GM19438 (cell line): ENCODE results near the gene PNPLA5.
"Not testable (repeated sequence)": the region's sequence is repeated elsewhere in the genome, so short reads cannot be mapped to it uniquely, and the experiment has no call there.

Experiments
- ATAC-seq: cut with Tn5 transposase; IDR thresholded peaks from one replicate; pipeline ENCODE4 v1.9.1; 2021; ENCODE audit warnings: low read depth; ENCODE audit not compliant: unreplicated experiment

The PNPLA5 gene

DNA sequence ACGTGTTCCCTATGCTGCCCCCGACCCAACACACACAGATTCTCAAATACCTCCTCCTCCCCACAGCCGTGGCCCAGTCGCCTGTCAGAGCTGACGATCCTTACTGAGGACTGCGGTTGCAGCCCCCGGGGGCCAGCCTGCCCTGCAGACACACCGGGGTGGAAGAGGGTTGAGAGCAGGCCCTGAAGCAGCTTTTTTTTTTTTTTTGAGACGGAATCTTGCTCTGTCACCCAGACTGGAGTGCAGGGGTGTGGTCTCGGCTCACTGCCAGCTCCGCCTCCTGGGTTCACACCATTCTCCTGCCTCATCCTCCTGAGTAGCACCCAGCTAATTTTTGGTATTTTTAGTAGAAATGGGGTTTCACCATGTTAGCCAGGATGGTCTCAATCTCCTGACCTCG is 11.2 kb upstream of the PNPLA5 start:
- not testable (repeated sequence) for ATAC-seq

DNA sequence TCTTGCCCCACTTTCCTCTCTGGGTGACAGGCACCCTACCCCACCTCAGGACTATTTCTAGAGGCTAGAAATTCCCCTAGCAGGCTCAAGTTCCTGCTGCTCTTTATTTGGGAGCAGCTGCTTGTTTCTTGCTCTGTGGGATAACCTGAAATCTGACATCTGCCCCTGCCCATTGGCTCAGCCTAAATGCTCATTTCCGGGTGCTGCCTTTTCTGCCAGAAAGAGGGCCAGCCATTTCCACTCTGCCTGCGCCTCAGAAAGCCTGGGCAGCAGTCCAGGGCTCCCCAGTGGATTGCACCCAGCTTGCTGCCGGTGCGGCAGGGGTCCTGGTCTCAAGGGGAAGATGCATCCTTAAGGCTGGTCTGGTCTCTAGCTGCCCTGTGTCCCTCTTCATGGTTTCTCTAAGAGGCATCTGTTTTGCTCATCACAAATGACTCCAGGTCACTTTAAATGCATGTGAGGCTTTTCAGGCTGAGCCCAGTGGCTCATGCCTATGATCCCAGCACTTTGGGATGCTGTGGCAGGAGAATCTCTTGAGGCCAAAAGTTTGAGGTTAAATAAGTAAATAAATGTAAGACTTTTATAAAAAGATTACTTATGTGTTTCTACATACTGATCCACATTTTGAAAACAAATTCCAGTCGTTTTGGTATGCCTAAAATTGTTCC is 10.3 kb upstream of the PNPLA5 start:
- no peak for ATAC-seq

DNA sequence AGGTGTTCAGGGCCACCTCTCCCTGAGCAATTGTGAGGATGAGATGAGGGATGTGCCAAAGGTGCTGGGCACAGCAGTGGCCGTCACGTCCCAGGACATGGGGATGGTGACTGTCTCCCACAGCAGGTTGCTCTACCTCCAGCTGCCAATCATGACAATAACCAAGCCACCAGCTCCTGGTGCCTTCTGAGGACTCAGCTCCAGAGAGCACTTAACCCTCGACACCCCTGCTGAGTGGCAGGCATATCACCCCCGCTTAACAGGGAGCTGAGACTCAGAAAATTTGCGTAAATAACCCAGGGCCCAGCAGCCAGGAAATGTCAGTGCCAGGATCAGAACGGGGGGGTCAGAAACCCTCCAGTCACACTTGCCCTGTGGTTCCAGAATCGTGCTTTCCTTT is 8.4 kb upstream of the PNPLA5 start:
- no peak for ATAC-seq

DNA sequence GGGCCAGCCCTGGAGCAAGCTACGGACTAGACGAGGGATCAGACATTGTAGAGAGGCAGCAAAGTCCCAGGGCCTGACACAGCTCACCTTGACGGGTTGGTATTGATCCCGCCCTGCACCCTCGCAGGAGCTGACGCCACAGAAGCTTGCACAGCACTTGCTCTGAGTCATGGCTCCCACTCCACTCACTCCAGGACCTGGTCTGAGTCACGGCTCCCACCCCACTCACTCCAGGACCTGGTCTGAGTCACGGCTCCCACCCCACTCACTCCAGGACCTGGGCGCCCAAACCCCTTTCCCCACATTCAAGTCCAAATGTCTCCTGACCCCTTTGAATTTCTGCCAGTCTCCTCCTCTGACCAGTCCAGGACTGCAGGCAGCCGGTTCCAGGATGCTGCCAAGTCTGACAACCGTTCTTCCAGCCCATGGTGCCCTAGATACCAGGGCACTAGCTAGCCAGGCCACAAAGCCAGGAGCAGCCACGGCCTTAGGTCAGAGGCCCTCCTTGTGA is 6.0 kb upstream of the PNPLA5 start:
- no peak for ATAC-seq

DNA sequence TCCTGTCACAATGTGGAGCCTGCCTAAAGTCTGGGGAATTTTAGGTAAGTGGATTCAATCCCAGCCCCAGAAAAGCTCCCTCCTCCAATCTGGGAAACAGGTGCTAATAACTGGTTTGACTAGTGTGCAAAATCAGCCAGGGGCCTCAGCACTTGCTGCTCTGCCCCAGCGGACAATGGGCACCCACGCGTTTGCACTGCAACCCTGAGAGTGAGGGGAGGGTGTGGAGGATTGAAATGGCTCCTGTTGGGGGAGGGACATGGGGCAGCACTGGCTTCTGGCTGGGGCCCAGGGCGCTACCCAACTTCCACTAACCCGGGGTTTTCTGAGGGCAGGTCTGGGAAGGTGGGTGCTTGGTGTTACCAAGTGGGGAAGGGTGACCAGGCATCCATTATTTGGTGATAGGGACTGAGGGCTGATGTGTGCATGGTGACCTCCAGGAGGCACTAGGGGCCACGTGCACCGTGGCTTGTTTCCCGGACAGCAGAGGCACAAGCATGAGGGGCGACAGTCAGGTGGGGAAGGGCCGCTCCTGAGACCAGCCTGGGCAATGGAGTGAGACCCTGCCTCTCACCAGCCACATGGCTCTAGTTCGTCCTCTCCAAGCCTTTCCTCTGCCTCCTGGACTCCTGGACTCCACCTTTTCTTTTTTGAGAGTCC is 4.3 kb upstream of the PNPLA5 start:
- ATAC-seq = no peak

DNA sequence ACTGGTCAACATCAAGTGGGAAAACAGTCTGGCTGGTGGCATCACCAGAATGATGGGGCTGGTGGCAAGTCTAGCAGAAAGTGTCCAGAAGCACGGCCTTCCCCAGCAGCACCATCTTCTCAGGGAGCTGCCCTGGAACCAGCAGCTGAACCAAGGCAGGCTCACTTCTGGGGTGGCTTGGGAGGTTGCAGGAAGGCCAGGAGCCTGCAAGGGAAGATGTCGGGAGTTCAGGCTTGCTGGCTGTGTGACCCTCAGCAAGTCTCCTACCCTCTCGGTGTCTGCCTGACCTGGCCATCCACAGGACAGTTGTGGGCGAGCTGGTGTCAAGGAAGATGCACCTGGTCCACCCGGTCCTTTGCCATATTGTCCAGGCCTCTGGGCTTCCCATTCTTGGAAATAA is 2.3 kb upstream of the PNPLA5 start:
- no peak for ATAC-seq

DNA sequence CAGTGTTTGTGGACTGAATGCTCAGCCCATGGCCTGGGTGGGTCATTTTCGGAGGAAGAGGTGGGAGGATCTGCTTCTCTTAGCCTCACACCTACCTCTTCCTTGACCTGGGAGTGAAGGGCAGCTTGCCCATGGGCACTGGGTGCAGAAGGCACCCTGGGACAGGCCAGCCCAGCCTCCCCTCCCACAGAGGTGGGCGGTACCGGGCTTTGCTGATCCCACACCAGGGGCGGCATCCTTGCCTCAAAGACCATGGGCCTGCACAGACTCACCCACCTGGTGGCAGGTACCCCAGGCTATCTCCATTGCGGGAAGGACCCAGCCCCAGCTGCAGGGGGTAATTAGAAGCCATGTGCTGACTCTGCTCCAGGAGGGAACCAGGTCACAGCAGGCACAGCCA is 1.5 kb upstream of the PNPLA5 start:
- ATAC-seq = no peak

DNA sequence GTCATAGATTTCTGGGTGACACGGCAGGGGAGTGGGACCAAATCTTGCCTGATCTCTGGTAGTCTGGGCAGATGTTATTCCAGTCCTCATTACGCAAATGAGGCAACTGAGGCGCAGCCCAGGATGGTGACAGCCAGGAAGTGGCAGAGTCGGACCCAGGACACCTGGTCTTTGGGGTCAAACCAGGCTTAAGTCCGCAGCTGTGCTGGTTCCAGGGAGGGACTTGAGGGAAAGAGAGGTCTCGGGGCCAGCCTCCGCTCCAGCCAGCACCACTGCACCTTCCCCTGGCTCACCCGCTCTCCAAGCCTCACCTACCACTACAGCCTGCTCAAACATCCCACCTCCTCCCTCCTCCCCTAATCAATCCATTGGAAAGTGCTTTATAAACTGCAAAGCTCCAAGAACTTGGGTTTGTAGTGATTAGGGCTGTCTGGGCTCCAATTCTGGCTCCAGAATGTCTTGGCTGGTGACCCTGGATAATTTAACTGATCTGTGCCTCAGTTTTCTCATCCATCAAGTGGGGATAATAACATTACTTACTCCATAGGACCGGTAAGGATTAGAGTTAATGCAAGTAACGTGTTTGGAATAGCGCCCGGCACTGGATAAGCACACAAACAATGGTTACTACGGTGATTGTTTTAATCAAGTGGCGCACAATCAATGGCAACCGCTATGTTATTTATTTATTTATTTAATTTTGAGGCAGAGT is 526 bp upstream of the PNPLA5 start:
- no peak for ATAC-seq

DNA sequence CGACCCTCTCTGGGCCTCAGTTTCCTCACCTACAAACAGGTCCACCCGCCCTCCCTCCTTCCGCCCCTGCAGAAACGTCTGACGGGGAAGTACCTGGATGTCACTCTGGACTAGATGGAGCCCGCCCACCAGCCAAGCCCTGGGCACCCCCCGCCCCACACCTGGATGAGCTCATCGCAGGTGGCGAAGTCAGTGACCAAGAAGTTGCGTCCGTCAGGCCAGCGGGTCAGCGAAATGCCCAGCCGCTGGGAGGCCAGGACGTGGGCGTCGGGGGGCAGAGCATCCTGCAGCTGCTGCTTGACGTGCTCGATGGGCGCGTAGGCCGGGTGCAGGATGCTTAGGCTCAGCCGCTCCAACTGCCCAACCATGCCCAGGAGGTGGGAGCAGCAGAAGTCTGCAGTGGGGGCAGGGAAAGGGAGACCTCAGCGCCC is 897 bp downstream of the PNPLA5 start:
- no peak for ATAC-seq

DNA sequence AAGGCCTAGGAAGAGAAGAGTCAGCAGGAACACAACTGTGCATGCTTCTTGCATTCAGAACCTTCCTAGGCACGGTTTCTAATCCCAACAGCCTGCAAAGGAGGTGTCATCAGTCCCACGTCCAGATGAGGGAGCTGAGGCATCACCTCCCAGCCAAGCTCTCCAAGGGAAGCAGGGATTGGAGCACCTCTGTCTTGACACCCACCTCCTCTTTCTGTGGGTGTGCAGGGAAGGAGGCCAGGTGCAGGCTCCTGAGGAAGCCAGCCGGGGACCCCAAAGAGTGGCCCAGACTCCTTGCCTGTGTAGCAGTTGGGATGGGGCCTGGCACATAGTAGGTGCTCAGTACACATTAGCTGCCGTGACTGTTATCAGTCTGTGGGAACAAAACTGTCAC is 2.0 kb downstream of the PNPLA5 start:
- ATAC-seq = no peak

DNA sequence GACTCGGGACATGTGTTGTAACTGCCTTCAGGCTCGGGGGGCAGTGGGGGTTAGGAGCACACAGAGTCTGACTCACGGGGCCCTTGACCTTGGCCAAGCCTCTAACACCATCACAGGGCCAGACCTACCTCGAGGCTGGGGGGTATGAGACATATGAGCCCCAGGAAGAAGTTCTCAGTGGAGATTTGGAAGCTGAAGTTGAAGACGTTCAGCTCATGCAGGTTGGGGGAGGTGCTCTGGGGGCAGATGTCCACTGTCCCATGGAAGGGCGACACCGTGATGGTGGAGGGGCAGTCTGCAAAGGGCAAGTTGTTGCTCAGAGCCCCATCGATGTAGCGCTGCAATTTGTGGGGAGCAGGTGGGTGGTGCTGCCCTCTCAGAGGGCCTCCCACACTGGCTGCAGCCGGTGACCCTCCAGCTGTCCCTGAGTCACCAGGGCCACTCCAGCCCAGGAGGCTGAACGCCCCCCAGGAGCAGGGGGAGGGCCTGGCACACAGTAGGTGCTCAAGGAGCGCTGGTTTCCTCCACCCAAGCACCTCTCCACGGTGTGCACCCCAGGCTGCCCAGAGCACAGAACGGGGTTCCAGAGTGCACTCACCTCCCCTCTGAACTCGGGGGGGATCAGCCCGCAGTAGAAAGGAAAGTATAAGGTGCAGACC is 2.5 kb downstream of the PNPLA5 start:
- no peak for ATAC-seq

DNA sequence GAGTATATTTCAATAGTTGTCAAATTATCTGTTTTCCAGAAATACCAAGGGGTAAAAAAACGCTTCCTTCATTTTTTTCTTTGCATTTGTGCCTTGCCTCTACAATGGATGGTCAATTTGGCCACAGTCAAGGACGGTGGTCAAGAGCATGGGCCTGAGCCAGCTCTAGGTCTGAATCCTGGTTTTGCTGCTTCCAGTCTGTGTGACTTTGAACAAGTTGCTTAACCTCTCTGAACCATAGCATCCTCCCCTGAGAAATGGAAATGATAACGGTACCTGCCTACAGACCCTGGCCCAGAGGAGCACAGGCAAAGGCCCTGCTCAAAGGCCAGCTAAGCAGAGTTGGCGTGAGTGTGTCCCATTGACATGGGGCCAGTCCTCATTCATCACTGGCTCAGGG is 3.1 kb downstream of the PNPLA5 start:
- no peak for ATAC-seq

DNA sequence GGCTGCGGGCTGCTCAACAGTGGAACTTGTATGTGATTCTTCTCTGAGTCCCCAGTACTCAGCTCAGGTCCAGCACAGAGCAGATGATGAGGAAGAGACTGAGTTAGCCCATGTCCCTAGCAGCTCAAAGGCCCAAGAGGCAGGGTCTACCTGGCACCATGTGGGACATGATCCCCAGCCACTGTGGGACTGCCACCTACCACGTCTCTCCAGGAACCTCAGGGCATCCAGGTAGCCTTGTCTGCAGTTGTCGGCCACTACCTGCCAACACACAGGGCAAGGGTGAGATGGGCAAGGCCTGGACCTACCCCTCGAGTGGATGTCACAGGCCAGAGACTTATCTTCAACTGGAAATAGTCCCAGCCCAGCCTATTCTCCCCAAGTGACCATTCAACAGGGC is 4.4 kb downstream of the PNPLA5 start:
- ATAC-seq = no peak

DNA sequence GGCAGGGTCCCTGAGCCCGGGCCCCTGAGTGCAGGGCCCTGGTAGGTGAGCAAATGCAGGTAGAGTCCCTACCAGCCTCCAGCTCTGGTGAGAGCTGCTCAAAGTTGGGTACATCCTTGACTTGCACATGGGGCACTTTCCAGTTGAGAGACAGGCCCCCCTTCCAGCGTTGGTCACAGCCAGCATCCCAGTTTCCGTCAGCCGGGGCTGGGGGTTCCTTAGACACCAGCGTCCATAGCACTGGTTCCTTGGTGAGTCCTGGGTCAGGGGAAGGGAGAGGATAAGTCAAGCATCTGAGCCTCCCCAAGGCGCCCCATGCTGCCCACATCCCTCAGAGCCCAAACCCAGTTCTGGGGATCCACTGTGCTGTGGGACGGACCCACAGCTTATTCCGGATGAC is 5.6 kb downstream of the PNPLA5 start:
- no peak for ATAC-seq

DNA sequence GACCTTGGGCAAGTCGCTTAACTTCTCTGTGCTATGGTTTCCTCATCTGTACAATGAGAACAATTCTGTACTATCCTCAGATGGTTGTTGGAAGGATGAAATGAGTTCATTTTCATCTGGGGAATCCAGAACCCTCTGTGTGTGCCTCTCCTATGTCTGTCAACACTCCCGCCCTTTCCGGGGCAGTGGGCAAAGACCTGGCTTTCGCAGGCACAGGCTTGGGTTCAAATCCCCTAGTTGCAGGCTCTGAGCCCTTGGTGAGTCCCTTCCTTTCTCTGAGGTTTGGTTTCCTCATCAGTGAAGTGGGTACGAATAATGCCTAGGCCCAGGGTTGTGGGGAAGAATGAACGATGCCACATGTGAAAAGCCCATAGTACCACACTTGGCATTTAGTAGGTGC is 6.0 kb downstream of the PNPLA5 start:
- no peak for ATAC-seq

DNA sequence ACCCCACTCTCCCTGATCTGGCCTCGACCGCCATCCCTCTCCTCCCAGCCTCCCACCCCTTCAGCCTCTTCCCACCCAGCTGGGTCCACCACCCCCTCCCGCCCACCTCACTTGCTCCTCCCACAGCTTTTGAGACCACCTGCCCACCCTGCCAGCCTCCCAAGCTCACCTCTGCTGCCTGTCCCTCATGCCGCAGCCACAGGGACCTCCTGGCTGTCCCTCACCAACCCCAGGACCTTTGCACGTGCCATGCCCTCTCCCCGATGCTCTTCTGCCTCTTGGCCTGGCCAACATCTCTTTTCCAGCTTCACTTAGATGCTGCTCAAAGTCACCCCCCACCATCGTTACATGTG is 6.5 kb downstream of the PNPLA5 start:
- no peak for ATAC-seq

DNA sequence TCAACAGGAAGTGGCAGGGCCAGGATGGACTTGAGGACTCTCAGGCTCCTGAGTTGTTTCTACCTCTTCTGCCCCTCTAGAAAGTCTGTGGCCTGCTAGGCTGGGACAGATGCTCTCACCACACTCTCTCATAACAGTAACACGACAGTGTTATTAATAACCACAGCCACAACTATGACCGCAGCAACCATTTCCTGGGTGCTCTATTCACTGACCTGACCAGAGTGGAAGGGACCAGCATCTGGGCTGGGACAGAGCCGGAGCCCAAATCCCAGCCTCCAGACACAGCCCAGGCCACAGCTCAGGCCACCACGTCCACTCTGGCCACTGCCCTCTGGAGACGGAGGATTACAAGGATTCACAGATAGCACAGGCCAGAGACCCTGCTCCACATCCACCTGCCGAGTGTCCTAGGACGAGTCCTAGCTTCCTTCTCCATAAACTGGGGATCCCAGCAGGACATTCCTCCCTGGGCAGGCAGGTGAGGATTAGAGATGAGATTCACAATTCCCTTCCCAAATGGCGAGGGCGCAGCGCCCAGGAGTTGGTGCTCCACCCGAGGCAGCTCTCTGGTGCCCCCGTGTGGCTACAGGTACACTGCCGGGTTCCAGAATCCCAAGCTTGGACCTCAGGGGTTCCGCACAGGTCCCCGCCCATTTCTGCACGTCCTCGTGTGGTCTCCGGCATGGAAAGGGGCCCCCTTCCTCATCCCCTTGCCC is 7.1 kb downstream of the PNPLA5 start:
- no peak for ATAC-seq

DNA sequence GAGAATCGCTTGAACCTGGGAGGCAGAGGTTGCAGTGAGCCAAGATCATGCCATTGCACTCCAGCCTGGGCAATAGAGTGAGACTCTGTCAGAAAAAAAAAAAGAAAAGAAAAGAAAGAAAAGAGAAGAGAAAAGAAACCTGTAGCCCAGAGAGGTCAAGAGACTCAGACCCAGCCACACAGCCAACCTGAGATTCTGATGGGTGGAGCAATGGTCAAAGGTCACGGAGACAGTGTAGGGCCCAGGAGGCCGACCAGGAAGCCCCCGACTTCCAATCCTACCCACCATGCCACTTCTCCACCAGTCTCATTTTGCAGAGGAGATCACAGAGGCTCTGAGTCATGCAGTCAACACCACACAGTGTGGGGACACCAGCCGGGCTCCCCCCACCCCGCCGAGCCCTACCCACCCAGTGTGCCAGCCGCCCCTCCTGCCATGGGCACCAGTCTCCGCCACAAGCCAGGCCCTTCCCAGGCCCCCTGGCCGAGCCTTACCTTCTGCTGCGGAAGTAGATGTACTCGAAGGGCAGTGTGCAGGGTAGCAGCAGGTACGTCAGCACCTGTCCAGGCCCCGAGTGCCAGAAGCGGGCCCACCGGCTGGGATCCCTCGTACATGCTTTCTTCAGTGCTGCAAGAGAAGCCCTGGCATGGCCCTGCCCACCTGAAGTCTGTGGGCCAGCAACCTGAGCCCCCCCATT is 7.9 kb downstream of the PNPLA5 start:
- no peak for ATAC-seq

DNA sequence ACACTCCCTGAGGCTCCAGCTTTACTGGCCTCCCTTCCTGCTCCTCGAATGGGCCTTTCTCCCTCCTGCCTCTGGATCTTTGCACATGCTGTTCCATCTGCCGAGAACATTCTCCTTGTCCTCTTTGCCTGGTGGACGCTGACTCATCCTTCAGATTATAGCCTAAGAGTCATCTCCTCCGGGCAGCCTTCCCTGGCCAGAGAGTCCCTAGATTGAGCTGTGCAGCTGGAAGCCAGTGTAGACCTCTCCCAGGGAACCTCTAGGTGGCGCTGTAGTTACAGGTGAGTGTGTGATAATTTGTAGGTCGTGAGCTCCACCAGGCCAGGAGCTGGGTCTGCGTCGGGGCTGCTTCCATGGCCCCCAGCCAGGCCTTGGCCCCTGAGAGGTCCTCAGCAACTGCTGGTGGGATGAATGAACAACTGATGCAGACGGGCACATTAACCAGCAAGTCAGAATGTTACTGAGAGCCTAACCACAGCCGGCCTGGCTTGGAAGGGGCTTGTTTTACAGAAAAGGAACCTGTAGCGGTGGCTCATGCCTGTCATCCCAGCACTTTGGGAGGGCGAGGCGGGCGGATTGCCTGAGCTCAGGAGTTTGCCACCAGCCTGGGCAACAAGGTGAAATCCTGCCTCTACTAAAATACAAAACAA is 8.7 kb downstream of the PNPLA5 start:
- no peak for ATAC-seq
